Measurements from ENCODE around the gene UBE2C. TPM values are rescaled to one million over a fixed set of nuclear protein-coding genes. Genes with fewer than 3 reads are reported as not detected.

UBE2C gene
- total and polyA plus RNA-seq, 9 donors = 23.1 to 50.4 (median 44.5) TPM

- no peak overlapping the region for H3K27ac ChIP-seq (ENCODE audit: low read length)
- no peaks in the 10 kb centered on the region for H3K27me3 ChIP-seq (ENCODE audit: control insufficient read depth, insufficient read depth, low read length)
- no peak overlapping the region for H3K4me3 ChIP-seq (ENCODE audit: low read length)
- peaks cover 43% of the 10 kb centered on the region for H3K36me3 ChIP-seq (ENCODE audit: control insufficient read depth, insufficient read depth, low read length)
- peaks cover 15% of the 10 kb centered on the region for H3K4me1 ChIP-seq (ENCODE audit: control insufficient read depth, insufficient read depth, low read length)
- no peak for DNase-seq
- H3K9me3 ChIP-seq (replicated peaks; ENCODE audit: control insufficient read depth, low read depth, low read length) = no peaks in the 10 kb centered on the region
- WGBS (ENCODE audit: insufficient coverage) = no CpG with 5 or more reads among the region's 6 CpGs
Measured at GRCh38 chr20:45852326-45852725, 39.9 kb downstream of the UBE2C start.

GRCh38 chr20:45853484-45853883, 41.0 kb downstream of the UBE2C start:
- H3K4me1 ChIP-seq (ENCODE audit: control insufficient read depth, insufficient read depth, low read length) = peaks cover 23% of the 10 kb centered on the region
- H3K27me3 ChIP-seq (ENCODE audit: control insufficient read depth, insufficient read depth, low read length) = no peaks in the 10 kb centered on the region
- no peak overlapping the region for H3K4me3 ChIP-seq (ENCODE audit: low read length)
- WGBS (ENCODE audit: insufficient coverage) = no CpG with 5 or more reads among the region's 2 CpGs
- H3K36me3 ChIP-seq (ENCODE audit: control insufficient read depth, insufficient read depth, low read length) = peaks cover 36% of the 10 kb centered on the region
- no peak for DNase-seq
- H3K9me3 ChIP-seq (replicated peaks; ENCODE audit: control insufficient read depth, low read depth, low read length) = no peaks in the 10 kb centered on the region
- H3K27ac ChIP-seq (ENCODE audit: low read length) = no peak overlapping the region

DNA sequence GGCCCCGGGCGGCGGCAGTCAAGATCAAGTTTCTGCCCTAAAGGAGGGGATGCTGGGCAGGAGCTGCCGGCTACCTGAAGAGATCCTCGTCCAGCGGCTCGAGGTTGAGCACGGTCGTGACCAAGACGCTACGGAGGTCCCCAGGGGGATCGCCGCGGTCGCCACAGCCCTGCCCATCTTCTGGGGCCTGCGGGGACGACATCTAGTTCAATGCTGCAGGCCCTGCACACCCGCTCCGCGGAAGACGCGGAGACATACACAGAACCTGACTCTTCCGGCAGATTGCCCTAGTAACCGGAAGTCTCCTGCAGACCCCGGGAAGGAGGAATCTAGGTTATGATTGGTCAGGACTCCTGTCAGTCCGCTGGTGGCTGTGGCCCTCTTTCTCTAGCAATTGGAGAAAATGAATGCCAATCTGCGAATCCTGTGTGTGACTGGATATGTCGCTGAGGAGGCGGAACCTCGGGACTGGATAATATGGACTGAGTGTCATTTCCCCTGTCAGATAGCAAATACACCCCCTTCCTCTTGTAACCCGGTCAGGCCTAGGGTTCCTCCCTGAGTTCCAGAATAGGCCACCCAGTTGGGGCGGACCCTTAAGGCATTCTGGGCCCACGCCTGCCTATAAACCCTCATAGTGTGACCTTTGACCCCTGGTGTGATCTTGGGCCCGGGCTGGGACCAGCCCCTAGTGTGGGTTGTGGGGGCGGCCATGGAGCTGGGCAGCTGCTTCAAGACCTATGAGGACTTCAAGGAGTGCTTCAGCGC, 44.9 kb downstream of the UBE2C start, which contains the start of the genes ACOT8 and ZSWIM3:
Gene ACOT8, minus strand, starts transcription at position 279 of the 768 bp plus-strand sequence. Its CDS starts 77 bp downstream, at position 202.
Gene ZSWIM3, plus strand, starts transcription at position 501 of the 768 bp plus-strand sequence. Its CDS starts 212 bp downstream, at position 713.
- Histone ChIP-seq H3K9me3 (replicated peaks; ENCODE audit: control insufficient read depth, low read depth, low read length) (no peaks in the 10 kb centered on the region), H3K27ac (ENCODE audit: low read length) (peak within 1 kb of the TSS; percentile 84), H3K4me3 (ENCODE audit: low read length) (peak within 1 kb of the TSS; percentile 87), H3K36me3 (ENCODE audit: control insufficient read depth, insufficient read depth, low read length) (peaks cover 17% of the 10 kb centered on the region), H3K4me1 (ENCODE audit: control insufficient read depth, insufficient read depth, low read length) (peaks cover 23% of the 10 kb centered on the region), H3K27me3 (ENCODE audit: control insufficient read depth, insufficient read depth, low read length) (no peaks in the 10 kb centered on the region)
- WGBS (ENCODE audit: insufficient coverage) = under 1% methylated on average over 24 of the region's 36 CpGs
- DNase-seq = peak; percentile 100

DNA sequence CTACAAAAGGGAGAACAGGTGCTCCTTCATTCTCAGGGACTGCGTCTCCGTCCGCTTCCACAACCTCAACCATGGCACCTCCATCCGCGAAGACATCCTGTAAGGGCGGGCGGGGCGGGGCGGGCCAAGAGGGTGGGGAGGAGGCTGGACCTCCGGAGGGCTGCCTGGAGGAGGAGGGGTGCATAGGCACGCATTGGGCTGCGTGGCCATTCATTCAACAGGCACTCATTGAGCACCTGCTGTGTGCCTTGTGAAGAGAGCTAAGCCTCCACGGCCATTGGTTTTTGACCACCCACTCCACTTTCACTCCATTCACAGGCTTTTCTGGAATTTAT, 45.4 kb downstream of the UBE2C start:
- no peak for DNase-seq
- peaks cover 15% of the 10 kb centered on the region for H3K36me3 ChIP-seq (ENCODE audit: control insufficient read depth, insufficient read depth, low read length)
- WGBS (ENCODE audit: insufficient coverage) = 17% methylated on average over 1 of the region's 13 CpGs

DNA sequence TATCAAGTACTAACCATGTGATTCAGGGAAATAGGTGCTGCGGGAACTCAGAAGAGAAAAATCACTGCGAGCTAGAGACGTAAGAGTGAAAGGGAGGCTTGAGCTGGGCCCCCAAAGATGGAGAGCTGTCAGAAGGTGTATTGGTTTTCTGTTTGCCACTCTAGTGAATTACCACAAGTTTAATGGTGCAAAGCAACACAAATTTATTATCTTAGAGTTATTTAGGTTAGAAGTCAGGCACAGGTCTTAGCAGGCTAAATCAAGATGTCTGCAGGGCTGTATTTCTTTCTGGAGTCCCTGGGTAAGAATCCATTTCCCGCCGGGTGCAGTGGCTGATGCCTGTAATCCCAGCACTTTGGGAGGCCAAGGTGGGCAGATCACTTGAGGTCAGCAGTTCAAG, 47.5 kb downstream of the UBE2C start:
- H3K4me1 ChIP-seq (ENCODE audit: control insufficient read depth, insufficient read depth, low read length) = peaks cover 23% of the 10 kb centered on the region
- WGBS (ENCODE audit: insufficient coverage) = 85% methylated on average over 5 of the region's 5 CpGs
- peaks cover 4% of the 10 kb centered on the region for H3K36me3 ChIP-seq (ENCODE audit: control insufficient read depth, insufficient read depth, low read length)
- no peaks in the 10 kb centered on the region for H3K9me3 ChIP-seq (replicated peaks; ENCODE audit: control insufficient read depth, low read depth, low read length)
- no peak overlapping the region for H3K27ac ChIP-seq (ENCODE audit: low read length)
- no peaks in the 10 kb centered on the region for H3K27me3 ChIP-seq (ENCODE audit: control insufficient read depth, insufficient read depth, low read length)
- H3K4me3 ChIP-seq (ENCODE audit: low read length) = no peak overlapping the region
- DNase-seq = no peak

More for the DNA sequence above, 45.4 kb downstream of the UBE2C start:
- no peaks in the 10 kb centered on the region for H3K27me3 ChIP-seq (ENCODE audit: control insufficient read depth, insufficient read depth, low read length)
- H3K4me1 ChIP-seq (ENCODE audit: control insufficient read depth, insufficient read depth, low read length) = peaks cover 23% of the 10 kb centered on the region
- H3K27ac ChIP-seq (ENCODE audit: low read length) = peak overlapping the region; percentile 84
- H3K9me3 ChIP-seq (replicated peaks; ENCODE audit: control insufficient read depth, low read depth, low read length) = no peaks in the 10 kb centered on the region
- peak overlapping the region; percentile 87 for H3K4me3 ChIP-seq (ENCODE audit: low read length)

GRCh38 chr20:45860560-45861220, 48.2 kb downstream of the UBE2C start:
- Histone ChIP-seq H3K4me1 (ENCODE audit: control insufficient read depth, insufficient read depth, low read length) (peaks cover 19% of the 10 kb centered on the region), H3K36me3 (ENCODE audit: control insufficient read depth, insufficient read depth, low read length) (no peaks in the 10 kb centered on the region), H3K9me3 (replicated peaks; ENCODE audit: control insufficient read depth, low read depth, low read length) (no peaks in the 10 kb centered on the region), H3K27ac (ENCODE audit: low read length) (no peak overlapping the region), H3K27me3 (ENCODE audit: control insufficient read depth, insufficient read depth, low read length) (no peaks in the 10 kb centered on the region), H3K4me3 (ENCODE audit: low read length) (no peak overlapping the region)
- no peak for DNase-seq
- 85% methylated on average over 6 of the region's 7 CpGs for WGBS (ENCODE audit: insufficient coverage)

DNA sequence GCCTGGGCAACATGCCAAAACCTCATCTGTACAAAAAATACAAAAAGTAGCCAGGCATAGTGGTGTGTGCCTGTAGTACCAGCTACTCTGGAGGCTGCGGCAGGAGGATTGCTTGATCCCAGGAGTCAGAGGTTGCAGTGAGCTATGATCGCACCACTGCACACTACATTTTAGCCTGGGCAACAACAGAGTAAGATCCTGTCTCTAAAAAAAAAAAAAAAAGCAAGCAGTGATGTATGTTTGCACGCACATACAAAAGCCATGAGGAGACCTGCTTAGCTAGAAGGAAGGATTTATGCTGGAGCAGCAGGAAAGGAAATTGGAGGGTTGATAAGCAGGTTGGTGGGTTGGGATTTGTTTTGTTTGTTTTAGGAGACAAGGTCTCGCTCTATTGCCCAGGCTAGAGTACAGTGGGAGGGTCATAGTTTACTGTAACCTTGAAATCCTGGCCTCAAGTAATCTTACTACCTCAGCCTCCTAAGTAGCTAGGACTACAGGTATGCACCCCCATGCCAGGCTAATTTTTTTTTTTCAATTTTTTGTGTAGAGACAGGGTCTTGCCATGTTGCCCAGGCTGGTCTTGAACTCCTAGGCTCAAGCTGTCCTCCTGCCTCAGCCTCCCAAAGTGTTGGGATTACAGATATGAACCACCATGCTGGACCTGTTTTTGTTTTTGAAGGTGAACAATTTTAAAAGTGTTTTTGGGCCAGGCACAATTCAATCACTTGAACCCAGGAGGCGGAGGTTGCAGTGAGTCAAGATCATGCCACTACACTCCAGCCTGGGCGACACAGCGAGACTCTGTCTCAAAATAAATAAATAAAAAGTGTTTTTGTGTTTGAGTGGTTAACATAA, 49.0 kb downstream of the UBE2C start:
- no peaks in the 10 kb centered on the region for H3K36me3 ChIP-seq (ENCODE audit: control insufficient read depth, insufficient read depth, low read length)
- no peaks in the 10 kb centered on the region for H3K27me3 ChIP-seq (ENCODE audit: control insufficient read depth, insufficient read depth, low read length)
- no peak for DNase-seq
- H3K4me1 ChIP-seq (ENCODE audit: control insufficient read depth, insufficient read depth, low read length) = peaks cover 12% of the 10 kb centered on the region
- no peak overlapping the region for H3K27ac ChIP-seq (ENCODE audit: low read length)
- WGBS (ENCODE audit: insufficient coverage) = 80% methylated on average over 1 of the region's 7 CpGs
- H3K4me3 ChIP-seq (ENCODE audit: low read length) = no peak overlapping the region
- no peaks in the 10 kb centered on the region for H3K9me3 ChIP-seq (replicated peaks; ENCODE audit: control insufficient read depth, low read depth, low read length)

DNA sequence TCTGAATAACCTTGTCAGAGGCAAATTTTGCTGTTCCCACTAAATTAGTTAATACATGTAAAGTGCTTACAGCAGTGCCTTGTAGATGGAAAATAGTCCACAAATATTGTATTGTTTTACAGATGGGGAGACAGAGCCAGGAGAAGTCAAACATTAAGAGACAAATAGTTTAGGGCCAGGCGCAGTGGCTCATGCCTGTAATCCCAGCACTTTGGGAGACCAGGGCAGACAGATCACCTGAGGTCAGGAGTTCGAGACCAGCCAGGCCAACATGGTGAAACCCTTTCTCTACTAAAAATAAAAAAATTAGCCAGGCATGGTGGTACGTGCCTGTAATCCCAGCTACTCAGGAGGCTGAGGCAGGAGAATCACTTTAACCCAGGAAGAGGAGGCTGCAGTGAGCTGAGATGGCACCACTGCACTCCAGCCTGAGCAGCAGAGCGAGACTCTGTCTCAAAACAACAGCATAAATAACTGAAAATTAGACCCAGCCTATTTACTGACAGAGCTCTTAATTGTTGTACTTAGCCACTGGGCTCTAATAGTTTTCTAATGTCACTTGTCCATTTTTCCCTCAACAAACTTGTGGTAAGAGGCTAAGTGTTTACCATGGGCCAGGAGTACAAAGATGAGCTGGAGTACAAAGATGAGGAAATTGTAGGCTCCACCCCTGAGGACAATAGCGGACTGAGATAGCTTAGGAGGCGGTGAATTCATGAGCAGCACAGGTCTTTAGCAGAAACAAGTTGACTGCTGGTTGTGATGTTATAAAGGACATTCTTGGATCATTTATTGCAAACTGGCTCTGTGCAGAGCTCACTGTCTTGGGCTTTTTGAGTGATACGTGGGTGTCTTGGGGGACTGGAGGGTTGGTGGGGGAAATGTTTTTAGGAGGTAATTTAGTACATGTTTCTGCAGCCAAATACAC, 51.4 kb downstream of the UBE2C start:
- DNase-seq = no peak
- H3K27me3 ChIP-seq (ENCODE audit: control insufficient read depth, insufficient read depth, low read length) = no peaks in the 10 kb centered on the region
- H3K36me3 ChIP-seq (ENCODE audit: control insufficient read depth, insufficient read depth, low read length) = no peaks in the 10 kb centered on the region
- H3K4me3 ChIP-seq (ENCODE audit: low read length) = no peak overlapping the region
- 90% methylated on average over 5 of the region's 7 CpGs for WGBS (ENCODE audit: insufficient coverage)
- H3K9me3 ChIP-seq (replicated peaks; ENCODE audit: control insufficient read depth, low read depth, low read length) = no peaks in the 10 kb centered on the region
- no peaks in the 10 kb centered on the region for H3K4me1 ChIP-seq (ENCODE audit: control insufficient read depth, insufficient read depth, low read length)
- H3K27ac ChIP-seq (ENCODE audit: low read length) = no peak overlapping the region

DNA sequence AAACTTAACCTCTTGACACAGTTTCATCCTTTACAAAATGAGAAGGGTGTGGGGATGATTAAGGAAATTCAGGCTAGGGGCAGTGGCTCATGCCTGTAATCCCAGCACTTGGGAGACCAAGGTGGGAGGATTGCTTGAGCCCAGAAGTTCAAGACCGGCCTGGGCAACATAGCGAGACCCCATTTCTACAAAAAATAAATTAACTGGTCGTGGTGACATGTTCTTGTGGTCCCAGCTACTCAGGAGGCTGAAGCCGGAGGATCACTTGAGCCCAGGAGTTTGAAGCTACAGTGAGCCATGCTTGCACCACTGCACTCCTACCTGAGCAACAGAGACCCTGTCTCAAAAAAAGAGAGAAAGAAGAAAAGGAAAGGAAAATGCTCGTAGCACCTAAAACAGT, 54.0 kb downstream of the UBE2C start:
- Histone ChIP-seq H3K4me3 (ENCODE audit: low read length) (no peak overlapping the region), H3K36me3 (ENCODE audit: control insufficient read depth, insufficient read depth, low read length) (no peaks in the 10 kb centered on the region), H3K27me3 (ENCODE audit: control insufficient read depth, insufficient read depth, low read length) (no peaks in the 10 kb centered on the region), H3K4me1 (ENCODE audit: control insufficient read depth, insufficient read depth, low read length) (no peaks in the 10 kb centered on the region), H3K9me3 (replicated peaks; ENCODE audit: control insufficient read depth, low read depth, low read length) (no peaks in the 10 kb centered on the region), H3K27ac (ENCODE audit: low read length) (no peak overlapping the region)
- 100% methylated on average over 2 of the region's 5 CpGs for WGBS (ENCODE audit: insufficient coverage)
- no peak for DNase-seq
